HTERT RPE-1 (cell line): ENCODE measurements around the gene FOXS1.
"Not testable (repeated sequence)": the region's sequence is repeated elsewhere in the genome, so short reads cannot be mapped to it uniquely, and the experiment has no call there.

Source experiments
- in situ Hi-C: fragments of 300-500 bp; cut with MboI; formaldehyde crosslinking; loops from 4 replicates; pipeline ENCODE4 v1.14.3; 2020; ENCODE audit warnings: low sequenced_read_pairs

FOXS1 gene

GRCh38 chr20:31824125-31824485, 21.3 kb downstream of the FOXS1 start:
- in situ Hi-C loops, result no loop called here

GRCh38 chr20:31823360-31824124, 21.9 kb downstream of the FOXS1 start:
- in situ Hi-C loops, result no loop called here

DNA sequence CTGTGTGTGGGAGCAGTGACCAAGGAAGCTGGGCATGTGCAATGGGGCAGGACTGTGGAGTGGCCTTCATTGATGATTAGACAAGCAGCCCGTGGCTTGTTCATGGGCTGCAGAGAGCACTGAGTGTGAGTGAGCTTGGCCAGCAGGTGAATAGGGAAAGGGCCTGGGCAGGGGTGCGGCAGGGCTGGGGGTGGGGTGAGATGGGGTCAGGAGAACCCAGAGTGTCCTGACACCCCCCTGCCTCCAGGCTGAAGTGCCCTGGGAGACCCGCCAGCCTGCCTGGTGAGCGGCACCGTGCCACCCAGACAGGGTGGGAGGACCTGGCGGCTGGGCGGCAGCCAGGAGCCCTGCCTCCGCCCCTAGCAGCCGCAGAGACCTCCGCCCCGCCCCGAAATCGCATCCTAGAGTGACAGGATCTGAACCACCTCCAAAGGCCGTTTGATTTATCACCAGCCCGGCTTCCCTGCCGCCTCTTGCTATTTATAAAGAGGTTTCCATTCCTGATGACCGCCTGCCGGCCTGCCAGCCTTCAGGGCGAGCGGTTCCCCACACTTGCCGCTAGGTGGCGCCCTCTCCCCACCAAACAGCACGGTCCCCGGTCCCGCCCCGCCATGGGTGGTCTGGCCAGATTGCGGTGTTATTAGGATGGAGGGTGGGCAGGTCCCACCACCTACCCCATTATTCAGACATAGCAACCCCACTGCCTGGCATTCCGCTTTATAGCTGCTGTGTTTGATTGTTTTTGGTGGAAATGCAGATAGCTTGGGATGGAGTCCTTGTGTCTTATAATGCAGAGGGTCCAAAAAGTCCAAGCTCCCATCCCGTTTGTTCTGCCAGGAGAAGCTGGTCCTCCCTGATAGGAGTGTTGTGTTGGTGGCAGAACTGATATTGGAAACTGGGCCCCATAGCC, 22.7 kb downstream of the FOXS1 start:
- in situ Hi-C loops, result no loop called here

DNA sequence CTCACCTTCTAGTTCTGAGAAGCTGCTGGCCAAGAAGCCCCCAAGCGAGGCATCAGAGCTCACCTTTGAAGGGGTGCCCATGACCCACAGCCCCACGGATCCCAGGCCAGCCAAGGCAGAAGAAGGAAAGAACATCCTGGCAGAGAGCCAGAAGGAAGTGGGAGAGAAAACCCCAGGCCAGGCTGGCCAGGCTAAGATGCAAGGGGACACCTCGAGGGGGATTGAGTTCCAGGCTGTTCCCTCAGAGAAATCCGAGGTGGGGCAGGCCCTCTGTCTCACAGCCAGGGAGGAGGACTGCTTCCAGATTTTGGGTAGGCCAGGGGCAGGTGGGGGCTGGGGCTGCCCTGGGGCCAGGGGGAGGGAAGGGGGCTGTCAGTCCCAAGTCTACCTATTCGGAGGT, 24.0 kb downstream of the FOXS1 start:
- in situ Hi-C loops, result no loop called here

DNA sequence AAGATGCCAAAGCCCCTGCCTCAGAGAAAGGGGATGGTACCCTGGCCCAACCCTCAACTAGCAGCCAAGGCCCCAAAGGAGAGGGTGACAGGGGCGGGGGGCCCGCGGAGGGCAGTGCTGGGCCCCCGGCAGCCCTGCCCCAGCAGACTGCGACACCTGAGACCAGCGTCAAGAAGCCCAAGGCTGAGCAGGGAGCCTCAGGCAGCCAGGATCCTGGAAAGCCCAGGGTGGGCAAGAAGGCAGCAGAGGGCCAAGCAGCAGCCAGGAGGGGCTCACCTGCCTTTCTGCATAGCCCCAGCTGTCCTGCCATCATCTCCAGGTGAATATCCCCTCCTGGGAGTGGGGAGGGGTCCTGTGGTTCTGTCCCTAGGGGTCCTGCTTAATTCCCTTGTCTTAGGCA, 25.2 kb downstream of the FOXS1 start:
- in situ Hi-C loops, result no loop called here

DNA sequence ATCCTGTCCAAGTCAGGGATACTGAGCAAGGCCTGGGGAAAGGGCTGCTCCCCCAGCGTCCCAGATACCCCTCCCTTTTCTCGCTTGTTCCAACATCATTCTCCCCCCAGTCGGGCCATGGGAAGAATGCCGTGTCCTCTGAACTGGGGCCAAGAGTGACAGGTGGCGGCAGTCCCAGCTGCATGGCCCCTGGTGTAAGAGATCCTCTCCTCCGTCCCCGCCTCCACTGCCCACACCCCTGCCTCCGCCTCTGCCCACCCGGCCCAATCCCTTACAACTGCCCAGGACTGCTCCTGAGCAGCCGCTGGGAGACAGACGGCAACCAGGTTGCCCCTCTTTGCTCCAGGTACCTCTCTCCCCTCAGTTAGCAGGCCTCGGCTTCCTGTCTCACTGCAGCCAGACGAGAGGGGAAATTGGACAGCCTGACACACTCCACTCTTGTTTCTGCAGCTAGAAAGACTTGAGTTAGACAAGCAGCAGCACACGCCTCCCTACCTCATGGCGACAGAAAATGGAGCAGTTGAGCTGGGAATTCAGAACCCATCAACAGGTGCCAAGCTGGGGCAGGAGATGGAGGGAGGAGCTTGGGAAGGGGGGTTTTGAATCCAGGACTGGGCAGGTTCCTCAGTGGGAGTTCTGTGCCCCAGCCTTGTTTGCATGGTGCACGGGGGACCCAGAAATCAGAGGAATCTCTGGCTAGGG, 26.2 kb downstream of the FOXS1 start, which contains the start of gene MYLK2:
MYLK2 (plus strand) TSS at position 274 of the 702 bp plus-strand sequence; CDS start at position 499, 225 bp downstream.
- in situ Hi-C loops, result no loop called here

DNA sequence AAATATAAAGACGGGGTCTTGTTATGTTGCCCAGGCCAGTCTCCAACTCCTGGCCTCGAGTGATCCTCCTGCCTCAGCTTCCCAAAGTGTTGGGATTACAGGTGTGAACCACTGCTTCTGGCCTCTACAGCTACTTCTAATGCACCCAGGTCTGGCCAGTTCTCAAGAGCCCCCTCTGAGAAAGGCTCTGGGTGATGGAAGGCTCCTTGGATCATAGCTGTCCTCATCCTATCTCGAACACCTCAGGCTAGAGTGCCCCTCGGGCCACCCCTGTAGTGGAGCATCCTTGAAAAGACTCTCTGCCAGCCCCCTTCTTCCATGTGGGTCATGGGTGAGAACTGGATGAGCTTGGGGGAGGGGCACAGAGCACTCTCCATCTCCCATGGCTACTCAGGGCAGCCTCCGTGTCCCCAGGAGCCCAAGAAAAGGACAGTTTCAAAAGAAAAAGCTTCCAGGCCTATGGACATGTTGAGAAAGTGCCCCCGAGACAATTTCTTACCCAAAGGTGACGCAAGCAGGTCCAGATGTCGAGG, 27.0 kb downstream of the FOXS1 start:
- in situ Hi-C loops, result no loop called here

DNA sequence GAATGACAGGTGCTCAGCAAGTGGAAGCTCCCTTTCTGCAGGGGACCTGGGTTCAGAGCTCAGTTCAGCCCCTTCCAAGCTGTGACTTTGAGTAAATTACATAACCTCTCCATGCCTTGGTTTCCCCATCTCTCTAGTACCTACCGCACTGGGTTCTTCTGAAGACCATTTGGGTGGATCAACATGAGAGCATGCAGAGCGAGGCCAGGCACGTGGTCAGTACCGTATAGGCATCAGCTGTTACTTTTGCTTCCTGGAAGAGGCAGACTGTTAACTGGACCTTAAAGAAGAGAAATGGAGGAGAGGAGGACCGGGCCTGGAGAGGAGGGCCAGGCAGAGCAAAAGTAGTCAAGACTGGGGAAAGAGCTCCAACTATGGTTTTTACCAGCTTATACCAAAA, 27.9 kb downstream of the FOXS1 start:
- in situ Hi-C loops, result no loop called here

DNA sequence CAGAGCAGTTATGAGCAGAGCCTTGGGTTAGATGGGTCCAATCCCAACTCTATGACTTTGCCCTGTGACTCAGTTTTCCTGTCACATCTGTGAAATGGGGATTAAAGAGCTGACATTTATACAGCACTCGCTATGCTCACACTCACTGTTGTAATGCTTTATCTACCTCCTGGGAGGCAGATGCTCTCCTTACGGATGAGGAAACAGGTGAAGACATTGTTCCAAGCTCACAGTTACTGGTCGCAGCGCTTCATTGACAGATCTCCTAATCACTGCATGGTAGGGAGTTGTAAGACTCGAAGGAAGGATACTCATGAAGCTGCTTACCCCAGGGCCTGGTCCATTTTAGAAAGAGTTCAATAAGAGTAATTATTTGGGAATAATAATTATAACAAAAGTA, 29.2 kb downstream of the FOXS1 start:
- in situ Hi-C loops, result no loop called here

DNA sequence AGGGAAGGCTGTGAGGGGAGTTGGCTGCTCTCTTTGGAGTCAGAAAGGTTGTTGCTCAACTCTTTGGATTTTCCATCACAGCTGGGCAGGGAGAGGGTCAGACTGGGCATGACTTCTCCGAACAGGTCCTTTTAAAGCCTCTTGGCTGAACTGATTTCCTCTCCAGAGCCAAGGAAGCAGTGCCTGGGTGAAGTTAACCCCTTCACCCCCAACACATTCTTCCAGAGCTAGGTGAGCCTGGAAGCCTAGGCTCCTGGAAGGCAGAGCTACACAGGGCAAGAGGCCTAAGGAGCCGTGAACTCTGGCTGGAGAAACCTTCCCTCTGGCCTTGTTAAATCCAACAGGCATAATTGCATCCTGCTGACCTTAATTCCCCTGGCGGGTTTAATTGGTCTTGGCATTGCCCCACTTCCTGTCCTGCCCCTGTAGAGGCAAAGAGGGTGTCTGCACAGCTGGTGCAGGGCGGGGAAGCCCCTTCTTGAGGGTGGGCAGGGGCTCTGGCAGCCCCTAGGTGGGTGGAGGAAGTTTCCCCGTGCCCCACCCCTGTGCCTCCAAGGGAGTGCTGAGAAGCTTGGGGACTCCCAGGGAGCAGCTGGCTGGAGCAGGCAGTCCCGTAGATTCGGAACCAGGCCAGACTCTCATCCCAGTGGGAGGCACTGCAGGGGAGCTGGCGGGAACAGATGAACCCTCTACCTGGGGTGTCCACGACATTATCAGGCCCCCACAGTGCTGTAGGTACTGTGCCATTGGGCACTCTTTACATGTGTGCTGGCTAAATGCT, 29.8 kb downstream of the FOXS1 start:
- in situ Hi-C loops, result no loop called here

GRCh38 chr20:31814142-31814541, 31.3 kb downstream of the FOXS1 start:
- in situ Hi-C loops, result not testable (repeated sequence)

GRCh38 chr20:31813611-31814010, 31.8 kb downstream of the FOXS1 start:
- in situ Hi-C loops, result no loop called here

GRCh38 chr20:31811796-31812728, 33.3 kb downstream of the FOXS1 start:
- in situ Hi-C loops, result no loop called here

DNA sequence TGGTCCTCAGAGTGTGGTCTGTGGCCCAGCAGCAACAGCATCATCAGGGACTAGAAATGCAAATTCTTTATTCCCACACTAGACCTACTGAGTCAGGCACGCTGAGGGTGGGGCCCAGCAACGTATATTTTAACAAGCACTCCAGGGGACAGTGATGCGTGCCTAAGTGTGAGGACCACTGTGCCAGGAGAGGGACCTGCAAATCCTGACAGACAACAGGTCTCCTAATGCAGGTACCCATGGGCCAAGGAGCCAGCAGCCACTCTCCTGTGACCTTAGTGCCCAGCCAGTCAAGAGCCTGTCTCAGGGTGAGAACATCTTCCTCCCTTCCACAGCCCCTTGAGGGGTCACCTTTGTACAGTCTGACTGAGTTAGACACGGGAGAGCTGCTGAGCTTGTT, 34.2 kb downstream of the FOXS1 start:
- in situ Hi-C loops, result no loop called here

- in situ Hi-C loops, result no loop called here
Measured at GRCh38 chr20:31809661-31810060, 35.7 kb downstream of the FOXS1 start.

GRCh38 chr20:31808481-31808880, 36.9 kb downstream of the FOXS1 start:
- in situ Hi-C loops, result no loop called here

GRCh38 chr20:31806564-31807355, 38.6 kb downstream of the FOXS1 start:
- in situ Hi-C loops, result no loop called here

DNA sequence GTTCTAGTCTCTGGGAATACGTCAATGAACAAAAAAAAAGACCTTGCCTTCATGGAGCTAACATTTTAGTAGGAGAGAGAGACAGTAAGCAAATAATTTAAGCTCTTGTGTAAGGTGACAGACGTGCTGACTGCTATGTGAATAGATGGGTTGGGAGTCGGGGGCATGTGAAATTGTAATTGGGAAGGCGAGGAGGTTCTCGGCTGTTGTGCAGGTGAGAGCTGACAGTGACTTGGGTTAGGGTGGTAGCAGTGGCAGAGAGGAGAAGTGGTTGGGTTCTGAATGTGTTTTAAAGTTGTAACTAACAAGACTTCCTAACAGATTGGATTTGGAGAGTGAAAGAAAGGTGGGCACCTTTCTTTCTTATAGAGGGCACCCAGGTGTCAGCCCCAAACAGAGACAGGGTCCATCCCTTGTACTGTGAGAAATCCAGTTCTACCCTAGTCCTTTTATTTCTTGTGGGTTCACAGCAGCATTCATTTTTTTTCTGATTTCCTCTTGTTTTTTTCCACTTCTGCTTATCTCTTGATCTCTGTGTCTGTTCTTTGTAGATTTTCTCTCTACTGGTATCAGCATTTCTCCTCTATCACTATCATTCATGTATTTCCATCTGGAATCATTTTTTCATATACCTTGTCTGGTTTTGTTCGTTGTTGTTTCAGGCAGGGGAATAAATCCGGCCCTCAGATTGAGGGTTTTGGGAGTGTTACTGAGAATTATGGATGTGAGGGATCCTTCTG, 41.7 kb downstream of the FOXS1 start:
- in situ Hi-C loops, result no loop called here
